Fibroblast of the aortic adventitia (primary cell): Measurements from ENCODE around the gene MAGI2. TPM values are rescaled to one million over a fixed set of nuclear protein-coding genes. Genes with fewer than 3 reads are reported as not detected.

Experiments used
- DNase-seq: peaks from one replicate; pipeline ENCODE4 v3.0.0-alpha.2; 2010; ENCODE audit warnings: low read depth
- H3K4me3 ChIP-seq: 2 replicates; pipeline ENCODE4 v1.5.1; 2011; ENCODE audit warnings: low read depth, mild to moderate bottlenecking, control low read depth, low read length, moderate library complexity
- total RNA-seq: library from RNA; depleted of rRNA; stranded (reverse); fragments of >200 nt; gene quantifications from 2 replicates; pipeline ENCODE4 v1.2.3, GENCODE V29; 2012; ENCODE audit warnings: low replicate concordance
- TF ChIP-seq, protein P1 (sequence below): IDR thresholded peaks from 2 replicates; pipeline ENCODE4 v1.5.1; 2011; ENCODE audit warnings: mild to moderate bottlenecking, low read length, control low read depth, inconsistent platforms; ENCODE audit not compliant: insufficient read depth

The MAGI2 gene
- total RNA-seq, 1 donor = 25.5 TPM

DNA sequence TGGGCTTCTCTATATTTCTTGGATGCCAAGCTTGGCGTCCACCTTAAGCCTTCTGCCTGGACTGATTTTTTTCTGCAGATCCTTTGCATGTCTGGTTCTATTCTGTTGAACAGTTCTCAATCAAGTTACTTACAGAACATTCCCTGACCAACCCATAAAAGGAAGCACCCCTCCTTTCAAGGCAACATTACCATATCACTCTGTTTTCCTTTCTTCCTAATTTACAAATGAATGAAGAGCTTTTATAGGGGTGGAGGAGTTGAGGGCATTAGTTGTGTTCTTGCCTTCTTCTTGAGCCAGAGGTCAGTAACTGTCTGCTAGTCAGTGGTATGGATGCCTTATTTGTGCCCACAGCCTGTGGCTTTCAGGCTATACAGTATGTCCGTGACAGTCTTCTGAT lies 1293.9 kb downstream of the MAGI2 start:
- no peak overlapping the region for H3K4me3 ChIP-seq
- TF ChIP-seq, protein P1, sequence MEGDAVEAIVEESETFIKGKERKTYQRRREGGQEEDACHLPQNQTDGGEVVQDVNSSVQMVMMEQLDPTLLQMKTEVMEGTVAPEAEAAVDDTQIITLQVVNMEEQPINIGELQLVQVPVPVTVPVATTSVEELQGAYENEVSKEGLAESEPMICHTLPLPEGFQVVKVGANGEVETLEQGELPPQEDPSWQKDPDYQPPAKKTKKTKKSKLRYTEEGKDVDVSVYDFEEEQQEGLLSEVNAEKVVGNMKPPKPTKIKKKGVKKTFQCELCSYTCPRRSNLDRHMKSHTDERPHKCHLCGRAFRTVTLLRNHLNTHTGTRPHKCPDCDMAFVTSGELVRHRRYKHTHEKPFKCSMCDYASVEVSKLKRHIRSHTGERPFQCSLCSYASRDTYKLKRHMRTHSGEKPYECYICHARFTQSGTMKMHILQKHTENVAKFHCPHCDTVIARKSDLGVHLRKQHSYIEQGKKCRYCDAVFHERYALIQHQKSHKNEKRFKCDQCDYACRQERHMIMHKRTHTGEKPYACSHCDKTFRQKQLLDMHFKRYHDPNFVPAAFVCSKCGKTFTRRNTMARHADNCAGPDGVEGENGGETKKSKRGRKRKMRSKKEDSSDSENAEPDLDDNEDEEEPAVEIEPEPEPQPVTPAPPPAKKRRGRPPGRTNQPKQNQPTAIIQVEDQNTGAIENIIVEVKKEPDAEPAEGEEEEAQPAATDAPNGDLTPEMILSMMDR = no peak
- no peak for DNase-seq

DNA sequence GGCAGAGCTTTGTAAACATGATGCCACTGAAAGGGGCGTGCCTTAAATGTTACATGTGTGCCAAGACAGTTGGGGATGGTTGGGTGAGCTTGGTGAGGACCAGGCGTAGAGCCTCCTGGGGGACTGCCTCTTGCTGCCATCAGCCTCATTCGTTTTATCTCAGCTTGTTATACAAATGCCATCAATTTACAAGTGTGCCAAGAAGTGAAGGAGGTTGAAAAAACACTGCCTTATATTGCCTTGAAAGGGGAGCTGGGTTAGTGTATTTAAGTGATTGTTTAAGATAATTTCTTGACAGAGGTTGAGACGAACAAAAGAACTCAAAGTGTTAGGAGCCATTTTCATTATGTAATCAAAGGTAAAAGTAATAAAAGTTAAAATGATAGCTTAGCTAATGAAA lies 1300.2 kb downstream of the MAGI2 start:
- DNase-seq = no peak
- no peak overlapping the region for H3K4me3 ChIP-seq
- TF ChIP-seq, protein P1 = no peak

DNA sequence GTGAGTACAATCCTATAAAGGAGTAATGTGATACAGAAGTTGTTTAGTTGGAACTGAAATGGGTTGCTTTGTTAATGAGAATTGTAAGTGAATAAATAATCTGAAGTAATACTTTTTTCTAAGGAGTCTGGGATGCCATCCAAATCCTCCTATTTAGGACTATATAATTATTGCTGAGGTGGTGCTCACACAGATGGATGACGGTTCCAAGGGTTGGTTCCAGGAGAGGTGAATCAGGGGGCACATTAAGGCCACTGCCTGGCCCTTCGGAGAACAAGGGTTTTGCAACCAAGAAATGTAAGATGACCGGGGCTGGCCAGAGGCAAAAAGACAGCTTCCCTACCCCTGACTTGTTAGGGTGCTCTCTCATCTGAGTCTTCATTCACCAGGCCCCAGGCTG lies 1302.2 kb downstream of the MAGI2 start:
- H3K4me3 ChIP-seq = no peak overlapping the region
- DNase-seq = peak; percentile 89
- TF ChIP-seq, protein P1 = no peak

DNA sequence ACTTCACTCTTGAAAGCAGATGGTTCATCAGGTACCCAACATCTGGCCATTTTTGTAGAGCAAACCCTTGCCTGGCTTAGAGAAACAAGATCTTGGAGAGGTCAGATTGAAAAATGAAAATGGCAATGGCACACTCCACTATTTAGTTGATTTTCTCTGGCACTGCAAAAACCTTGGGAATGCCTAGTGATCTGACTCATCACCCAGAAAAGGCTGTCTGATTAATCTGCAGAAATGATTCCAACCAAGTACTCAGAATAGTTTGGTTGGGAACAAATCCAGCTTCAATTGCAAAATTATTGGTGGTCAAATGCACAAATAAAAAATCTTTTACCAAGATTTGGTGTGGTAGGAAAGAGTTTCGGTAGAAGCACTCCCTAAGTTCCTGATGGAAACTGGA lies 1303.7 kb downstream of the MAGI2 start:
- no peak overlapping the region for H3K4me3 ChIP-seq
- peak; percentile 93 for DNase-seq
- TF ChIP-seq, protein P1 = no peak

DNA sequence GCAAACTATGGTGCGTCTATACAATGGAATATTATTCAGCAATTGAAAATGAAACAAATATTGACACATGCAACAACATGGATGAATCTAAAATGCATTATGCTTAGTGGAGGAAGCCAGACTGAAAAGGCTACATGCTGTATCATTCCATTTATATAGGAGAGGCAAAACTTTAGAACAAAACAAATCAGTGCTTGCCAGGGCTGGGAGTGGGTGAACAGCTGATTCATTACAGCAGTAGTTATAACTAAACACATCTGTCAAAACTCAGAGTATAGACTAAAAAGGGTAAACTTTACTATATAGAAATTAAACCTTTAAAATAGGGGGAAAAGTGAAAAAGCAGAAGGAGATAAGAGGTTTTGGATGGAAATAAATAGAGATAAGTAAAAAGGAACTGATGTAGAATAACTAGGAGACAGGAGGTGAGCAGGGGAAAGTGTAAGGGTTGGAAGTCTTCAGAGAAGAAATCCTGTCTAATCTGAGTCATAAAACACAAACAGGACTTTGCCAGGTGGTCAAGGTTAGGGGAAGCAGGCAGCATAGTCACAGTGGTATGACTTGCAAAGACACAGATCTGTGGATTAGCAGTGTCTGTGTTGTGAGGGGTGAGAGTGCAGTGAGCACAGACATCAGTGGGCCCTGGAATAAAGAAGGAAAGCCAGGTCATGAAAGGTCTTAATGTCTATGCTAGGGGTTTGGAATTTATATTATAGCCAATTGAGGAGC lies 1305.1 kb downstream of the MAGI2 start:
- no peak overlapping the region for H3K4me3 ChIP-seq
- DNase-seq = peak; percentile 16
- TF ChIP-seq, protein P1 = no peak

DNA sequence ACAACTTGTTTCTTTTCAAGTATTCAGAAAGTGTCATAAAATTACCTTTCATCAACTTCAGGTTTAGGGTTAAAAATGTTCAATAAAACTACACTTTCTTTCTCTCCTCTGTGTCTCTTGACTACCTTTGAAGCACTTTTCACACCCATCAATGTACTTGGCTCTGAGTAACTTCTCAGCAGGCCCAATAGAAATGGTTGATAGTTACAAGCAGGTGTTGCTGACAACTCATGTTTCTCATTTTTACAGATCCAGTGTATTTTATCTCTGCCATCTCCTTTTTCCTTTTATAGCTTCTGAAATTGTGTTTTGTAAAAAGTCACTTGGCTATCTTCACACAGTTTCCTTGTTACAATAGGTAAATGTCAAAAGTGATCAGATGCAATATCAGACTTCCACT lies 1306.9 kb downstream of the MAGI2 start:
- TF ChIP-seq, protein P1 = no peak
- H3K4me3 ChIP-seq = no peak overlapping the region
- DNase-seq = no peak

DNA sequence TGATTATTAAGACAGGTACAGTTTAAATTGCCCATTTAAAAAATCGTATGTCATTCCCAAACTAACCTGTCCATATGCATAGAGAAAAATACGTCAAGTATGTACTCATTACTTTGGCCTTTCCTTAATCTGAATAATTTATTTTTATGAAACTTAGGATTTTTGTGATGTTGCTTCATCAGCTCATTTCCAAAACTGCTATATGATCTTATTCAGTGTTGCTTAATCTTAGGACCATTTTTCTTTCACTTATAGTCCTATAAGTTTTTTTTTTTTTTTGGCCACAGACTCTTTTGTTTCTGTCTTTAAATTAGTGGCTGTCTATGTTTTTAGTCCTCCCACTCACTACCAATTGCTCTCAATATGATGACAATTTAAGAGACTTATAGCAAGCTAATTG lies 1309.8 kb downstream of the MAGI2 start:
- no peak for DNase-seq

More for the DNA sequence above, 1309.8 kb downstream of the MAGI2 start:
- no peak overlapping the region for H3K4me3 ChIP-seq
- TF ChIP-seq, protein P1 = no peak
